Keratinocyte (primary cell): Measurements from ENCODE around the gene SCAMP1. TPM values are rescaled to one million over a fixed set of nuclear protein-coding genes. Genes with fewer than 3 reads are reported as not detected.

Experiments used
- DNase-seq: peaks from one replicate; pipeline ENCODE4 v3.0.0-alpha.2; 2011; ENCODE audit warnings: low read depth, missing footprints, low spot score
- FAIRE-seq: peaks from 2 replicates; lab custom pipeline; 2011; peaks lifted over from hg19 to GRCh38; lab: Jason Lieb, UNC
- H2AFZ ChIP-seq: 2 replicates; pipeline ENCODE4 v1.6.0; 2012; ENCODE audit warnings: low read length, control low read depth, inconsistent platforms; ENCODE audit not compliant: control insufficient read depth
- H3K27ac ChIP-seq: 2 replicates; pipeline ENCODE4 v1.5.1; 2011; ENCODE audit warnings: low read length; ENCODE audit not compliant: control insufficient read depth, insufficient read depth
- H3K27me3 ChIP-seq: 3 replicates; pipeline ENCODE4 v1.6.0; 2011; ENCODE audit warnings: low read length; ENCODE audit not compliant: control insufficient read depth, insufficient read depth; ENCODE audit errors: extremely low read depth
- H3K36me3 ChIP-seq, 2 experiments: 2 replicates in 1 of 2; 3 replicates in 1 of 2; pipeline ENCODE4 v1.5.1; 2011; ENCODE audit warnings: low read length in 2 of 2, mild to moderate bottlenecking in 1 of 2; ENCODE audit not compliant: control insufficient read depth in 2 of 2, insufficient read depth in 2 of 2; ENCODE audit errors: extremely low read depth in 1 of 2
- H3K4me1 ChIP-seq: 3 replicates; pipeline ENCODE4 v1.5.1; 2011; ENCODE audit warnings: low read length; ENCODE audit not compliant: control insufficient read depth, insufficient read depth; ENCODE audit errors: extremely low read depth
- H3K4me2 ChIP-seq: 3 replicates; pipeline ENCODE4 v1.6.0; 2011; ENCODE audit warnings: low read depth, low read length; ENCODE audit not compliant: control insufficient read depth, insufficient read depth; ENCODE audit errors: extremely low read depth
- H3K4me3 ChIP-seq, 3 experiments: fragments of 200-600 bp in 1 of 3; sonication (generic) in 1 of 3; 2 replicates in 2 of 3; 3 replicates in 1 of 3; pipeline ENCODE4 v1.5.1; 2011 to 2016; ENCODE audit warnings: low read length in 3 of 3, mild to moderate bottlenecking in 3 of 3, control low read depth in 2 of 3, inconsistent platforms in 1 of 3, low read depth in 1 of 3, mixed read lengths in 1 of 3, mixed run types in 1 of 3, moderate library complexity in 1 of 3; ENCODE audit not compliant: control insufficient read depth in 2 of 3, insufficient read depth in 2 of 3; ENCODE audit errors: extremely low read depth in 1 of 3
- H3K79me2 ChIP-seq: 2 replicates; pipeline ENCODE4 v1.6.0; 2012; ENCODE audit warnings: low read length; ENCODE audit not compliant: control insufficient read depth, insufficient read depth
- H3K9ac ChIP-seq: 3 replicates; pipeline ENCODE4 v1.6.0; 2011; ENCODE audit warnings: low read length; ENCODE audit not compliant: control insufficient read depth, insufficient read depth; ENCODE audit errors: extremely low read depth
- H3K9me1 ChIP-seq: 3 replicates; pipeline ENCODE4 v1.6.0; 2011; ENCODE audit warnings: low read length; ENCODE audit not compliant: control insufficient read depth, insufficient read depth; ENCODE audit errors: extremely low read depth
- H3K9me3 ChIP-seq: 2 replicates; pipeline ENCODE4 v1.5.1; 2012; ENCODE audit warnings: low read depth, low read length; ENCODE audit not compliant: control insufficient read depth
- H4K20me1 ChIP-seq: 3 replicates; pipeline ENCODE4 v1.6.0; 2011; ENCODE audit warnings: low read length; ENCODE audit not compliant: control insufficient read depth, insufficient read depth; ENCODE audit errors: extremely low read depth
- EZH2 ChIP-seq: IDR thresholded peaks from one replicate; pipeline ENCODE4 v1.6.1; 2012; ENCODE audit warnings: inconsistent platforms, mild to moderate bottlenecking, low read length, moderate library complexity
- dilution Hi-C: fragments of 300-500 bp; cut with MboI; formaldehyde crosslinking; loops from one replicate; pipeline ENCODE4 v1.7.0; 2020; ENCODE audit warnings: low sequenced_read_pairs; ENCODE audit not compliant: extremely low pct_ligation_motif_present
- polyA plus RNA-seq, 5 experiments: library from polyadenylated mRNA; depleted of rRNA in 3 of 5; stranded (reverse) in 3 of 5; stranded (forward) in 1 of 5; unstranded in 1 of 5; fragments of >200 nt; gene quantifications; 1 replicate in 1 of 5; 2 replicates in 3 of 5; 3 replicates in 1 of 5; pipeline versions ENCODE4 v1.2.1 to v1.2.3, GENCODE V29; 2011 to 2012; ENCODE audit warnings: missing spikeins in 2 of 5, low read depth in 1 of 5, low replicate concordance in 1 of 5
- TF ChIP-seq, protein P1 (sequence below), 3 experiments: IDR thresholded peaks in 1 of 3; conservative IDR thresholded peaks in 1 of 3; optimal IDR thresholded peaks in 1 of 3; 2 replicates in 2 of 3; 3 replicates in 1 of 3; pipeline versions ENCODE3 to v1.5.1; 2011; ENCODE audit warnings: low read length in 3 of 3, mild to moderate bottlenecking in 3 of 3, moderate library complexity in 2 of 3, control low read depth in 1 of 3, inconsistent platforms in 1 of 3; ENCODE audit not compliant: insufficient read depth in 2 of 3; ENCODE audit errors: extremely low read depth in 1 of 3

The SCAMP1 gene
- polyA plus RNA-seq, 1 donor (not counting 4 experiments of a cell fraction or from before 2014, with no cell fraction given) = 36.6 TPM

DNA sequence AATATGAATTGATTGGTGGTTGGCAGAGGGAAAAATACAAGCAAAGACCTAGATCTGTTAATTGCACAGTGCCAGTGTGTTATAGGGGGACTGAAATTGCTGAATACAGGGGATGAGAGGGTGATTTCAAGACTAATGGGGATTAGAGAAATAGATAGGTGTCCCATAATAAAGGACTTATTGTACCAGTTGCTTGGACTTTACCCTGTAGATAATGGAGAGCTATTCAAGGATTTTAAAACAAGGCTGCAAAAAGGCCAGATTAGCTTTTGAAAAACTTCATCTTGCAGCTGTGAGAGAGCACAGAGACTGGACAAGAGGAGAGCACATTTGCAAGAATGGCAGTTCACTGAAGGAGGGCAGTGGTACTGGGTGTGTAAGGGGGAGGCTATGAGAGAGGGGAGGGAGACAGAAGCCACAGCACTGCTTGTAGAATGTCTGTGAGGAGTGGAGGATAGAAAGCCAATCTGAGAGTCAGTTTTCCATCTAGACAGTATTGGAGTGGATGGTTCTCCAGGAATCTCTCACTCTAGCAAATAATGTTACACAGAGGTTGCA lies 28.8 kb upstream of the SCAMP1 start:
- no peaks in the 10 kb centered on the region for H3K9me3 ChIP-seq
- H3K9me1 ChIP-seq = no peaks in the 10 kb centered on the region
- FAIRE-seq (no peak), DNase-seq (no peak)
- H3K27me3 ChIP-seq = no peaks in the 10 kb centered on the region
- no peaks in the 10 kb centered on the region for H4K20me1 ChIP-seq
- no peaks in the 10 kb centered on the region for H3K79me2 ChIP-seq
- no peak overlapping the region for H3K4me2 ChIP-seq
- peaks cover 22% of the 10 kb centered on the region for H3K4me1 ChIP-seq
- no peak overlapping the region for H3K9ac ChIP-seq
- dilution Hi-C loops = no loop called here
- H3K4me3 ChIP-seq = no peak overlapping the region
- no peak overlapping the region for H2AFZ ChIP-seq
- no peaks in the 10 kb centered on the region for H3K36me3 ChIP-seq
- no peak for TF ChIP-seq EZH2
- TF ChIP-seq, protein P1, sequence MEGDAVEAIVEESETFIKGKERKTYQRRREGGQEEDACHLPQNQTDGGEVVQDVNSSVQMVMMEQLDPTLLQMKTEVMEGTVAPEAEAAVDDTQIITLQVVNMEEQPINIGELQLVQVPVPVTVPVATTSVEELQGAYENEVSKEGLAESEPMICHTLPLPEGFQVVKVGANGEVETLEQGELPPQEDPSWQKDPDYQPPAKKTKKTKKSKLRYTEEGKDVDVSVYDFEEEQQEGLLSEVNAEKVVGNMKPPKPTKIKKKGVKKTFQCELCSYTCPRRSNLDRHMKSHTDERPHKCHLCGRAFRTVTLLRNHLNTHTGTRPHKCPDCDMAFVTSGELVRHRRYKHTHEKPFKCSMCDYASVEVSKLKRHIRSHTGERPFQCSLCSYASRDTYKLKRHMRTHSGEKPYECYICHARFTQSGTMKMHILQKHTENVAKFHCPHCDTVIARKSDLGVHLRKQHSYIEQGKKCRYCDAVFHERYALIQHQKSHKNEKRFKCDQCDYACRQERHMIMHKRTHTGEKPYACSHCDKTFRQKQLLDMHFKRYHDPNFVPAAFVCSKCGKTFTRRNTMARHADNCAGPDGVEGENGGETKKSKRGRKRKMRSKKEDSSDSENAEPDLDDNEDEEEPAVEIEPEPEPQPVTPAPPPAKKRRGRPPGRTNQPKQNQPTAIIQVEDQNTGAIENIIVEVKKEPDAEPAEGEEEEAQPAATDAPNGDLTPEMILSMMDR (optimal IDR thresholded peaks at IDR 0.05 in 1 of 3, IDR thresholded peaks at IDR 0.05 in 1 of 3, conservative IDR thresholded peaks at IDR 0.05 in 1 of 3; ENCODE audit: extremely low read depth in 1 of 3, insufficient read depth in 2 of 3, low read length in 3 of 3) = no peak
- H3K27ac ChIP-seq = no peak overlapping the region

DNA sequence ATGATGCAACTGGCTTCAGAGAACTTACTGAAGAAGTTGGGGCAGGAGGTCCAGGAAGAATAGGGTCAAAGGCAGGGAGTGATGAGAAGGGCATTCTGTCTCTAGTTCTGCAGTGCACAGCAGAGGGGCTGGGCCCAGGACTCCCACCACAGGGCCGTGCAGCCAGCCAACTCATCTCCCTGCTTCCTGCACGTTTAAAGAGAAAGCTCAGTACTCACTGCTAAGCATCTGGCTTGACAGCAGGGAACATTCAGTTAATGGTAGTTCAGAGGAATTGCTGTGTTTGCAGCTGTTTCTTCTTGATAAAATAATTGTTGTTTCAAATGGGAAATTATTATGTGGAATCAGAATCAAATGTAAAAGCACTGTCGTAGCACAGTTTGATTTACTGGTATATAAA lies 25.6 kb upstream of the SCAMP1 start:
- H3K9ac ChIP-seq = no peak overlapping the region
- FAIRE-seq = no peak
- no peaks in the 10 kb centered on the region for H3K27me3 ChIP-seq
- H3K4me2 ChIP-seq = no peak overlapping the region
- H3K4me1 ChIP-seq = no peaks in the 10 kb centered on the region
- no peaks in the 10 kb centered on the region for H3K36me3 ChIP-seq
- H3K9me1 ChIP-seq = no peaks in the 10 kb centered on the region
- no peaks in the 10 kb centered on the region for H3K79me2 ChIP-seq
- H3K27ac ChIP-seq = no peak overlapping the region
- dilution Hi-C loops = no loop called here
- no peak overlapping the region for H3K4me3 ChIP-seq
- no peak for DNase-seq
- no peak overlapping the region for H2AFZ ChIP-seq
- no peaks in the 10 kb centered on the region for H4K20me1 ChIP-seq
- TF ChIP-seq, protein P1 (optimal IDR thresholded peaks at IDR 0.05 in 1 of 3, IDR thresholded peaks at IDR 0.05 in 1 of 3, conservative IDR thresholded peaks at IDR 0.05 in 1 of 3; ENCODE audit: extremely low read depth in 1 of 3, insufficient read depth in 2 of 3, low read length in 3 of 3) = no peak
- no peak for TF ChIP-seq EZH2
- H3K9me3 ChIP-seq = no peaks in the 10 kb centered on the region
